ENCODE results near the gene TAB2.
A peak's percentile ranks its signal among the peaks of the same experiment; 100 is the strongest.

Gene TAB2

DNA sequence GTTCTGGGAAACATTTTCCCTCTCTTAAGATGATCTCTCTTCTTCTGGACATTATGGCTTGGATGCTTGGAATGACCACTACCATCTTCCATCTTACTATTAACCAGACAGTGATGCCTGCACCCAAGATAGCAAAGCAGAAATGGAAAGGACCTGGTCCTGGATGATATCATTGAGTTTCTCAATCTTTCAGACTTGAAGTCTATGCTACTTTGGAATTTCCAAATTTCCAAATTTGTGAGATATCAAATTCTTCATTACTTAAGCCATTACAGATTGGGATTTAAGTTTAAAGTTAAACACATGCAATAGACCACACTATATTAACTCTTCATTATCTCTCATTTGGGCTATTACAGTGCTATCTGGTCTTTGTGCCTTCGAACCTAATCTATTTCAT is 3.7 kb upstream of the TAB2 start:
- DNase-seq, result no peak

DNA sequence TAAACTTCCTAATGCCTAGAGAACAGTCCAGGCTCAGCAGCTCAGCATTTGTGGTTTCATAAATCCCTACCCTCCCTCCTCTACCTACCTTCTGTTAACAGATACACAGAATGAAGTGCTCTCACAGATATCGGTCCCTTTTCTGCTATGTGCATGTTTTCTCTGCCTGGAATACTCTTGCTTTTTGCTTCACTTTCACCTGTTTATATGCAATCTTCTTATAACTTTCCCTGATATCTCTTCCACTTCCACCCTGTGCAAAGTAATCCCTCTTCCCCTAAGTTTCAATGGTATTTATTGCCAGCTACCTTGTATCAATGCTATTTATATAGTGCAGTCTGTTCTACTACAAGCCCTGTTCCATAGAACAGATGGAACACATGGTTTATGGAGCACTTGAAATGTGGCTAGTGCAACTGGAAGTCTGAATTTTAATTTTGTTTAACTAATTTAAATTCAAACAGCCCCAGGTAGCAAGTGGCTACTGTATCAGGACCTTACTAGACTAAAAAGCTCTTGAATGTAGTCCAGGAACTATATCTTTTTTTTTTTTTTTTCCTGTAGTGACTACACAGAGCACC is 3.1 kb upstream of the TAB2 start:
- no peak for DNase-seq

DNA sequence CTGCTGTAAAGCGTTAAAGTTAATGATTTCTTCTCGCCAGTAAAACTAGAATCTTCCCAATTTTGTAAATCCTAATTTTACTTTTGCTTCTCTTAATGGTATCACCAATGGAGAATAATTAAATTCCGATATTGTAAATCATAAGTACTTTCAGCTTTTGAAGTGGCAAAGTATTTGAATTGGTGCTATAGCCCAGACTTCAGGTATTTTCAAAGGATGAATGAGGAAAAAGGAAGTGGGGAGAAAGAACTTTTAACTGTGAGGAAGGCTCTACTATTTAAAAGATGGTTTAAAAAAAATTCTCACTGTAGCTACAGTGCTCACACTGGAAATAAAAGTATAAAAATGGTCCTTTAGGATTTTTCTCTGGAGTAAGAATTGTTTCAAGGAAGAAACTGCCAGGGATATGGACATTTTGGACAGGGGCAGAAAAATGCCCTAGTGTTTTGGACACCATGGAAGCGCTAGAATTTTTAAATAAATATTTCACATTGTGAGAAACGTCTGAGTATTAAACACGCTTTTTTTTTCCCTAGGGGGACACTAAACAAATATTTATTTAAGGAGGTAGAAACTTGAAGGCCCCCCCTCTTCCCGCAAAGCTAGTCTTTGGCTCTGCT is 1.3 kb upstream of the TAB2 start:
- DNase-seq, result no peak

DNA sequence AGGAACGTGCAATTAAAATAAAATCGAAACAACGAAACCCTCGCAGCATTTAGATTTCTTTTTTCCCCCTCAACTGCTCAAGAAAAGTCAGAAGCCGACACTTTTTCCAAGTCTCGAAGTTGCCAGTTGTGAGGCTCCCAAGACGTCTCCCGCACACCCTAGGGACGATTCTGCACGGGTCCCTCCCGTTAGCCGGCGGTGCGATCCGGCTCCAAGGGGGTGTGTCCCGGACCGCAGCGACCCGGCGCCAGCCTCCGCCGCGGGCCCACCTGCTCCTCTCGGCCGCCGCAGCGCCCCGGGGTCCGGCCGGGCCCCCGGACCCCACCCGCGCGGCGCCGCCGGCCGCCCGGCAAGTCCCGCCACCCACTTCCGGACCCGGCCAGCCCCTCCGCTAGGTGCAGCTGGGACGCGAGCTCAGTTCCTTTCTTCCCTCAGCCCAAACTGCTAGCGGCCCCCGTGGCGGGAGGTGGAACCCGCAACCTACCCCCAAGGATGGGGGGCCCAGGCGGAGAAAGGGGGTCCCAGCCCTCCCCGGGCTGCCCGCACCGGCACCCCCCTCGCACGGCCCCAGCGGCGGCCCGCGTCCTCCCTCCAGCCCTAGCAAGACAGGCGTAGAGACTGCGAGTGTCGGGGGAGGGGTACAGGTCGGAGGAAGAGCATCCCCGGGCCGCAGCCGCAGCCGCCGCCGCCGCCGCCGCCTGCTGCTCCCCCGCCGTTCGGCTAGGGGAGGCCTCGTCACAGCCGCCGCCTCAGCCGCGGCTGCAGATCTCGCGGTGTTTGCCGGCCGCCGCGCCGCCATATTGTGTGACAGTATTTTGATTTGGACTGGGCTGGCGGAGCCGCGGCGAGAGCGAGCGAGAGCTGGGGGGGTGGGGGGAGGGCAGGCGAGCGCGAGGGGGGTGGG is 520 bp upstream of the TAB2 start:
- peak; percentile 95 for DNase-seq

DNA sequence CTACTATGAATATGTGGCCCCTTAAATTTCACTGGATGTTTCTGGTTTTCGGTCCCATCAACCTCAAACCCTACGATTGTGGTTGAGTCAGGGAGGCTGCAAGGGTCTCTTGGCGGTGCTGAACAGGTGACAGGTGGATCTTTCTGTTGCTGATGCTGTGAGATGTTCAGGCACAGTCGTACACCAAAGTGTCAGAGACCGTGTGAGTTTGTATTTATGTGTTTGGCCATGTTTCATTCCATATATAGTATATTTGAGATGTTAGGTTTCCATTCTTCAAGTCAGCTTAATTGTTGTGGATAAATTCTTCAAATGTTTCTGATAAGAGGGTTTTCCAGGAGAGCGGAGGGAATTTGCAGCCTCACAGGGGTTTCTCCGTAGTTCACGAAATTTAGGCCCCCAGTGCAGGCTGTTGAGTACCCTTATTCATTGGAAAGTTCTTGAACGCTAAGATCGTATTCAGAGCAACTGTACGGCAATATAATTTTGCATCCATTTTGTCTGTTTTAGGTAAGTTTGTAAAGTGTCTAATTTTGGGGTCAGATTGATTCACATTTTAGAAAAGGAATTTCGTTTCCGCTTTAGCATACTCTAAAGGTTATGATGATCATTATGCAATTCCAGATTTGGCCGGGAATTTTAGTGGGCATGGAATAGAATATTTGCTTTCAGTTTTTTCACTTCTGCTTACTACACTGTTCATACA is 1.2 kb downstream of the TAB2 start:
- DNase-seq, result no peak

DNA sequence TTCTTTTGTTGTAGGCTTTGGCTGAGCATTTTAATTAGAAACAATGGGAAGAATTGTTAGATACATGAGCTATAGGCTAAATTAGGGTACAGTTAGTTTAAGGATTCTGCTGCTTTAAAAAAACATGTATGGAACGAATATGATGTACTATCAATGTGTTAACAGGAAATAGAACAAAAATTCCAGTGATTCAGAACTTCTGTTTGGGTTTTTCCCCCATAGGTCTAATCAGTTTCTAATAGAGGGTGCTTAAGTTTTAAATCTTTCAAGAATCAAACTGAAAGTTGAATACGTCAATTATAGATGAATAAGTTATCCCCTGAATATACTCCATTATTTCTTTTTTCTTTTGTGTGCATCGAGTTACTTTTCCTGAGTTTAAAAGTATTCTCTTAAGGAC is 1.9 kb downstream of the TAB2 start:
- DNase-seq, result peak; percentile 56

DNA sequence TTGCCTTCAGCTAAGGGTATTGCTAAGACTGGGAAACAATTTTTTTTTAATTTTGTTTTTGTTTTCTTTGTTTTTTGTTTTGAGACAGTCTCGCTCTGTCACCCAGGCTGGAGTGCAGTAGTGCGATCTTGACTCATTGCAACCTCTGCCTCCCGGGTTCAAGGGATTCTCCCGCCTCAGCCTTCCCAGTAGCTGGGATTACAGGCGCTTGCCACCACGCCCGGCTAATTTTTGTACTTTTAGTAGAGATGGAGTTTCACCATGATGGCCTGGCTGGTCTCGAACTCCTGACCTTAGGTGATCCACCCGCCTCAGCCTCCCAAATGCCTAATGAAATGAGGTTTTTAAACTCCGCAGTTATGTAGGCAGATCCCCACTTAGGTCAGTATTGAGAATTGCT is 2.5 kb downstream of the TAB2 start:
- peak; percentile 45 for DNase-seq

DNA sequence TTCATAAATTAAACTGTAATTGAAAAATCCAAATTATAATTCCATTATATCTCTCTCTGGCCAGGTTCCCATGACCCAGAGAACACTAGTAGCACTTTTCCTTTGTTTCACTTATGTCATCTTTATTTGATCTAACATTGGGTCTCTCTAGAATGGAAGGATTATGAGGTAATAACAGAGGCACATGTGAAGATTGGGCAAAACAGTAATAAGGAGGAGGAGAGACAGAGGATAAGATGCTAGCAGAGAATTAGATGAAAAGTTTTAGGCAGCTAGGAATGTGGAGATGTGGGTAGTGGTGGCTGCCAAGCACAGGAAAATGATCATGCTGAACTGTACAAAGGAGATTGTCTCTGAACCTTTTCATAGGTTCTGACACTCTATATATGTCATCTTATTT is 3.3 kb downstream of the TAB2 start:
- DNase-seq, result no peak

DNA sequence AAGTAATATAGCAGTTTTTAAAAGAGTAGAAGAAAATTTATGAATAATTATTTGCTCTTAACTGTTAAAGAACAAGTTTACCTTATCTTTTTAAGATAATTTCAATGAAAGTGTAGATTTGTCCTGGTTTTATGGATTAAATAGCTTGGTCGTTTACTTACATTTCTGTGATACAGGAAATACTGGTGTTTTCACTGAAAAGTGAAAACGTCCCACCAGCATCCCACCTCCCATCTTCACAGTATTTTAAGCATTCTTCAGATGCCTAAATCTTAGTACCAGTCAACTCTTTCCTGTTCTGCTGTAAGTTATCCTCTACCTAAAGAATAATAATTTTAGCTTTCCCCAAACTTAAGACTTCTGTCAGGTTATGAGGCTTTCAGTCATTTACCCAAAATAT is 5.8 kb downstream of the TAB2 start:
- DNase-seq, result no peak

DNA sequence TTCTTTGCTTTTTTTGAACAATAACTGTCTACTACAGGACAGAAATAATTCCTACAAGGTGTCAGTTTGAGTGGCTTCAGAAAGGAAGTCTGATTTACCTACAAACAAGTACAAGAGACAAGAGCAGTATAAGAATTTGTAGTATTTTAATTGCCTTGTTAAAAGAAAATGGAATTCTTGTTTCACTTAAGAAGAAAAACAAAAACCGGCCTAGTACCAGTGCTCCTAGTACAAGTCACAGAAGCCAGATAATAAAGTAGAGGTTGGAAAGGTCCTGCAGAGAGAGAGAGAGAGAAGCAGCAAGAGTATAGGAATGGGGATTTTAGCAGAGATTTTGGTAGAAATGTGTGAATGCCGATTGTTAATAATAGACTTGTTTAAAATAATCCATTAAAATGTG is 6.4 kb downstream of the TAB2 start:
- no peak for DNase-seq

DNA sequence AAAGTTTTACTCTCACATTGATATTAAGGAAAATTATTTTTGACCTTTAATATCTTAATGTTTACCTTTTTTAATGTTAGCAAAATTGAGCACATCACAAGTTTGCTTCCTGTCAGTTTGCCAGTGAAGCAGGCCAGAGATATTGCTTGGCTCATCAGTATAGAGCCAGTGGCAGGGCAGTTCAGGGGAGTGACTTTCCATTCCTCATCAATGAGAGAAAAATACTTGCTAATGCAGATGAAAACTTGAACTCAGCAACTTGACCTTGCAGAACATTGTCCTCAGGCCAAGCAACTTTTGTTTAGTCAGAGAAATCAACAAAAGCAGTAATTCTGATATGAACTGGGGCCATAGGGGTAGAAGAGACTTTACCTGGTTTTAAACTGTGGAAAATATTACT is 6.9 kb downstream of the TAB2 start:
- no peak for DNase-seq

DNA sequence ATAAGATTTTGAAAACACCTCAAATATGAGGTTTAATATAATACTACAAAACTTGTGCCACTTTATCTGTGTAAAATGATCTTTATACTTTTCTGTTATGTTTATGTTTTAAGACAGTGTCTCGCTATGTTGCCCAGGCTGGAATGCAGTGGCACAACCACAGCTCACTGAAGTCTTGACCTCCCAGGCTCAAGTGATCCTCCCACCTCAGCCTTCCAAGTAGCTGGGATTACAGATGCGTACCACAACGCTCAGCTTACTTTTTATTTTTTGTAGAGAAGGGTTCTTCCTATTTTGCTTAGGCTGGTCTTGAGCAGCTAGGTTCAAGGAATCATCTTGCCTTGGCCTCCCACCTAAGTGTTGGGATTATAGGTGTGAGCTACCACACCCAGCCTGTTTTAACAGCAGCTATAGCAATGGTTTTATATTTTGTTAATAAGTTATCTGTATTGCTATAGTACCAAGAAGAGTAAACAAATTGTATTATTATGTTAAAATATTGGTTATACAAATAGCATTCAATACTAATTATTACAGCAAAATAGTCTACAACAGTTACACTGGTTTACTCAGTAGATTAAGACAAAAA is 8.2 kb downstream of the TAB2 start:
- DNase-seq, result no peak

DNA sequence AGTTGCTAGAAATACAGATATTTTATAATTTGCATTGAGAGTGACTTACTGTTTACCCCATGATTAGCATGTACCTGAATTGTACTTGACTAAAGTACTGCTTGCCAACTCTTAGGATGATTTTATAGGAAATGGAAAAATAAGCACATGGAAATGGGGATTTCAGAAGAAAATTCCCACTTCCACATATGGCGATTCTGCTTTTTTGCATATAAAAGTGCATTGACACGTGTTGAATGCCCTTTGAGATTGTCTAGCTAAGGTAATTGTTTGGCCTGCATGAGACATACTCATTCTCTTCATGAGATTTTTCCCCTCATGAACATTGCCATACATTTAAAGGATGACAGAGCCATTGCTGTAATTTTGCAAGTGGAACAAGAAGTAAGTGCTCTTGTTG is 10.1 kb downstream of the TAB2 start:
- DNase-seq, result no peak

DNA sequence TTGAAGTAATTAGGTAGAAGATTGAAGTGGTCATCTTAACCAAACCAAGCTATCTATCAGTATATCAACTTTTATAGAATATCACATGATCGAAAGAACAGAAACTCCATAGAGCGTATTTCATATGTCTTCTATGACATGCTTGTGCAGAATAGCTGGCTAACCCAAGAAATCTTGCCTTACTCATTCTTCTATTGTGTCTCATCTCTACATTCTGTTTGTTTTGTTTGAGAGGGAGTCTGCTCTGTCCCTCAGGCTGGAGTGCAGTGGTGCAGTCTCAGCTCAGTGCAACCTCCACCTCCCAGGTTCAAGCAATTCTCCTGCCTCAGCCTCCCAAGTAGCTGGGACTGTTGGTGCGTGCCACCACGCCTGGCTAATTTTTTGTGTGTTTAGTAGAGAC is 10.6 kb downstream of the TAB2 start:
- no peak for DNase-seq

DNA sequence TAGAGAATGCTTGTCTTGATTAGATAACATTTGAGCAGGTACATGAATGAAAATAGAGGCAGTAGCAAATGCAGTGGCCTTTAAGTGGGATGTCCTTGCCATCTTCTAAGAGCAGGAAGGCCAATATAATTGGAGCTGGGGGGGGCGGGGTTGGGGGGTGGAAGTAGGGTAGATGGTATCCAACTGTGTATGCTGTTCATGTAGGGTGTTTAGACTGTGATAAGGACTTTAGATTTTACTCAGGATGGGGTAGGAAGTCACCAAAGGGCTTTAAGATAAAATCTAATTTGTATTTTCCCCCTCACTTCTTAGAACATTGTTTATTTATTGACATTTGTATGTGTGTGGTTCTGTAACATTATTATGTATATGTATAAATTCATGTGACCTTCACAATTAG is 12.0 kb downstream of the TAB2 start:
- no peak for DNase-seq

DNA sequence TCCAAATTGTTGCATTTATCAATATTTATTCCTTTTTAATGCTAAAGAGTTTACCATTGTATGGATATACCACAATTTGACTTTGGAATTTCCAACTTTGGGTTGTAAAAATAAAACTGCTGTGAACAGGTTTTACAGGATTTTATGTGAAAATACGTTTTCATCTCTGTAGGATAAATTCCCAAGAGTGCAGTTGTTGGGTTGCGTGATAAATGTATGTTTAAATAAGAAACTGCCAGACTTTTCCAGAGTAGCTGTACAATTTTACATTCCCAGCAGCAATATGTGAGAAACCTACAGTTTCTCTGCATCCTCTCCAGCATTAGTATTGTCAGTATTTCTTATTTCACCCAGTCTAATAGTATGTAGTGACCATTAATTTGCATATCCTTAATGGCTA is 12.6 kb downstream of the TAB2 start:
- no peak for DNase-seq

DNA sequence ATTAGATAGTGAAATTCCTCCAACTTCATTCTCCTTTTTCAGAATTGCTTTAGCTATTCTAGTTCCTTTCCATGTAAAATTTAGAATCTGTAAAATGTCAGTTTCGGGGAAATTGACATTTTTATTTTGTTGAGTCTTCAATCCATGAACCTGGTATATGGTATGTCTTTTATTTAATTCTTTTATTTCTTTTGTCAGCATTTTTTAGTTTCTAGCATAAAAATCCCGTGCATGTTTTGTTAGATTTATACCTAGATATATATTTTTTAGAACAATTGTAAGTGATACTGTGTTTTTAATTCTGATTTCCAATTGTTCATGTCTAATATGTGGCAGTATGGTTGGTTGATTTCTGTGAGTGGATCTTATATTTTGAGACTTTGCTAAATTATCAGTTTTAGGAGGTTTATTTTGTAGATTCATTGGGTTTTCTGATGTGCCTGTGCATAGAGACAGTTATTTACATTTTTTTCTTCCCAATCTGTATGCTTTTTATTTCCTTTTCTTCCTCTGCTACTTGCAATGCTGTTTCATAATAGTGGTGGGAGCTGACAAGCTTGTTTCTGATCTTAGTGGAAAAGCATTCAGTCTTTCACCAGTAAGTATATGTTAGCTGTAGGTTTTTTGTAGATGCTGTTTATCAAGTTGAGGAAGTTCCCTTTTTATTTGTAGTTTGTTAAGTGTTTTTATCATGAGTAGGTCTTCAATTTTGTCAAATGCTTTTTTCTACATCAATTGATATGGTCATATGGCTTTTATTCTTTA is 13.7 kb downstream of the TAB2 start:
- DNase-seq, result no peak

DNA sequence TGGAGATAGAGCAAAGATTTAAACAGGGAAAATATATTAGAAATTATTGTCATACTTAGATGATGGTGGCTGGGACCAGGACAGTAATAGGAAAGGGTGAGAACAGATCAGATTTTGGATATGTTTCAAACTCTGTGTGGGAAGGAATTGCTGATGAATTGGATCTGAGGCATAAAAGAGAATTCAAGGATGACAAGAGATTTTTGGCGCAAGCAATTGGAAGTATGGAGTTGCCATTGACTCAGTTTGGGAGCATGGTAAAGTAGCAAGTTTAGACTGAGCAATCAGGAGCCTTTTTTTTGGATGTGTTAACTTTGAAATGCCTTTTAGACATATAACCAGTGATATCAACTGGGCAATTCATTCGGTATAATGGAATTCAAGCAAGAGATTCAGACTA is 14.4 kb downstream of the TAB2 start:
- no peak for DNase-seq

DNA sequence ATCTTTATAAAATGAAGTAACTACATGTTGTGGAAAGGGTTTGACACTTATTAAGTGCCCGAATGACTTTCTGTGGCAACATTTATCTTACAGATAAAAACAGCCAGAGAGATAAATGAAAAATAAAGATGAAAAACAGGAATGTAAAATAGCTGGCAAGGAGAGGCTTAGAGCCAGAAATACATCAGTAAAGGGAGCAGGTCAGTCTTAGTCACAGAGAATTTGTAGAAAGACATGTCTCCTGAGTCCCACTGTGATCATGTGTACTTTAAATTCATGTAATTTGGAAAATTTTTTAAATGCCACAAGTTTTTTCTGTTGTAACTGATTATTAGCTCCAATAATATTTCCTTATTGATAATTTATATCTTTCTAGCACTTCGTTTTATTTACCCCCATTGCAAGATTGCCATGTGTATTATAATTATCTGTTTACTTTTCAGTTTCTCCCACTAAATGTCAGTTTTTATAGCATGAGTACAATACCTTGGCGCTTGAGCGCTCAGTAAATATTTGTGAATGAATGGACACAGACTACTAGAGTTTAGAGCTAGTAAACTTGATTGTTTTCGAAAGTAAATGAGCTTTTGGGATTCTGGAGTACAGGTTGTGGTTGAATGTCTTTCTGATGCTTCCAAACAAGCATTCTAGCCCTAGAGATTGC is 15.2 kb downstream of the TAB2 start:
- no peak for DNase-seq

DNA sequence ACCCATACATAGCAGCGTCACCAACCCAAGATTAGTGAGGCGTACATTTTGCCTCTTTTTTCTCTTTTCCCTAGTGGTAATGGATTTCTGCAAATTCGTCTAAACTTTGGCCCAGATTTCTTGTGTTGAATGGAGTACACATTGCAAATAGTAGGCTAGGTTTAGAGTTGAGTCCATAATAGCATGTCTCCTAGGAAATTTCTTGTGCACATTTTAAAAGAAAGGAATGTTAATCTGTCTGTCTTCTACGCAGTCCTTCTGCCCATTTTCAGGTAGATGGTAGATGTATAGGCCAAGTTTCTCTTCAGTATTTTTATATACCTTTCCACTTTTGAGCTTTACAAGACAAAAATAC is 15.7 kb downstream of the TAB2 start:
- no peak for DNase-seq

DNA sequence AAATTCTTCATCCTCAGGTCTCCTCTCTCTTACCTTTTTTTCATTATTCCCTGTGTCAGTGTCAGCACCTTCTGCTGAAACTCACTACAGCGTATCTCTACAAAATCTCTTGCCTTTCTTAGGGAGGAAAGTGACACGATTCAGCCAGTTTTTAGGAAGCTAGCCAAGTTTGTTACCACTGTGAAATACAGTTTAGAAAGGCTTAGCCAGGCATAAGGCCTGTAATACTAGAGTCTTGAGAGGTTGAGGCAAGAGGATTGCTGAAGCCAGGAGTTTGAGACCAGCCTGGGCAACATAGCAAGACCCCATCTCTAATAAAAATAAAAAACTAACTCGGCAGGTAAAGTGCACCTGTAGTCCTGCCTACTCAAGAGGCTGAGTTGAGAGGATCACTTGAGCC is 16.7 kb downstream of the TAB2 start:
- no peak for DNase-seq

DNA sequence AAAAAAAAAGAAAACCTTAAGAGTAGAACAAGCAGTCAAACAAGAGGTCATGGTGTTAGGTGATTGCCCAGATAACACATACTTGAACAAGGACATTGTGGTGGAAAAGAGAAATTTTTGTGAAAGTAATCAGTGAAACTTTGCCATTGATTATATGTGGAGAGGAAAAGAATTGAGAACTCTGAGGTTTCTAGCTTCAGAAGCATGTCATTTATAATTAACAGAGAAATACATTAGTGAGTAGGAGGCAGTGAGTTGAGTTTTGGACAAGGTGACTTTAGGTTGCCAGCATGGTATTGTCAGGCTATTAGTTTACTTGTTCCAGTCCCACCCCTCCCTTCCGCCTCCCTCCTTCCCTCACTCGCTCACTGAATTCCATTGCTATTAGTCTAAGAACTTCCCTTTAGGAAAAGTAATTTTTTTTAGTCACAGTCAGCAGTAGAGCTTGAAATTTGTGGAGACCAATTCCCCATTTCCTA is 17.2 kb downstream of the TAB2 start:
- DNase-seq, result no peak
